ENCODE results near the gene PLXNA4.

DNA sequence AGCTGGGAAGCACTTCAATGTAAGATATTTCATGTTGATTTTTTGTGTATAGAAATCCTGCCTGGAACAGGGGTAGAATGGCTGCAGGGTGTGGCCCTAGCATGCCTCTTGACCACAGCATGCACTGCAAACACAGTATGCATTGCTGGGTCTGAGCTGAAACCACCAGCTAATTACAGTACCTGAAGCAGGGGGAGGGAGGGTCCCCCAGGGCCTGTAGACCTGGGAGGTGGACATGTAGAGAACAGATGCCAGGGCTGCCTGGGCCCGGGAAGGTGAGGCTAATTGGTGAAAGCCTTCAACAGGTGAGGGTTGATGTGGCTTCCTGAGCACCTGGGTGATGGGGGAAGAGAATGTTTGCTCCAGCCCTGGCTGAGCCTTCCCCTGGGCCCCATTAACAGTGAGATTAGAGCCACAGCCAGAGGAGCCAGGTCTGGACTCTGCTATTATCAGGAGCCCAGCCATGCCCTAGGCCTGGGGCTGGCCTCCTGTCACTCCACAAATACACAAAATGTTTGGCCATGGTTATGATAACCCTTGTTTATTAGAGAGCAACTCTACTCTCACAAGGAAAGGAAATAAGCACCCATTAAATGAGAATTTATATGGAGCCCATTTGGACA, 83.3 kb downstream of the PLXNA4 start:
- TF ChIP-seq, protein P1, sequence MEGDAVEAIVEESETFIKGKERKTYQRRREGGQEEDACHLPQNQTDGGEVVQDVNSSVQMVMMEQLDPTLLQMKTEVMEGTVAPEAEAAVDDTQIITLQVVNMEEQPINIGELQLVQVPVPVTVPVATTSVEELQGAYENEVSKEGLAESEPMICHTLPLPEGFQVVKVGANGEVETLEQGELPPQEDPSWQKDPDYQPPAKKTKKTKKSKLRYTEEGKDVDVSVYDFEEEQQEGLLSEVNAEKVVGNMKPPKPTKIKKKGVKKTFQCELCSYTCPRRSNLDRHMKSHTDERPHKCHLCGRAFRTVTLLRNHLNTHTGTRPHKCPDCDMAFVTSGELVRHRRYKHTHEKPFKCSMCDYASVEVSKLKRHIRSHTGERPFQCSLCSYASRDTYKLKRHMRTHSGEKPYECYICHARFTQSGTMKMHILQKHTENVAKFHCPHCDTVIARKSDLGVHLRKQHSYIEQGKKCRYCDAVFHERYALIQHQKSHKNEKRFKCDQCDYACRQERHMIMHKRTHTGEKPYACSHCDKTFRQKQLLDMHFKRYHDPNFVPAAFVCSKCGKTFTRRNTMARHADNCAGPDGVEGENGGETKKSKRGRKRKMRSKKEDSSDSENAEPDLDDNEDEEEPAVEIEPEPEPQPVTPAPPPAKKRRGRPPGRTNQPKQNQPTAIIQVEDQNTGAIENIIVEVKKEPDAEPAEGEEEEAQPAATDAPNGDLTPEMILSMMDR (IDR thresholded peaks at IDR 0.05; ENCODE audit: low read depth, low read length, poor library complexity, severe bottlenecking): no peak
- no peak for TF ChIP-seq EZH2phosphoT487 (IDR thresholded peaks at IDR 0.05; ENCODE audit: borderline replicate concordance, low read length)

Measured in DOHH2 (cell line).